Right lobe of liver (tissue), 6 donors: Measurements from ENCODE around the gene SCN9A. TPM values are rescaled to one million over a fixed set of nuclear protein-coding genes. Genes with fewer than 3 reads are reported as not detected.

Experiments
- ATAC-seq, 4 donors: fragments of 200-7000 bp; cut with Tn5 transposase; one replicate each; pipeline ENCODE4 v1.9.1; 2020; ENCODE audit warnings: mild to moderate bottlenecking in 4 of 4, moderate library complexity in 4 of 4
- DNase-seq, 3 donors: peaks; one replicate each; pipeline ENCODE4 v3.0.0-alpha.2; 2020
- H3K27ac ChIP-seq, 3 donors: fragments of 200-600 bp; one replicate each; pipeline ENCODE4 v1.8.0; 2022
- H3K27me3 ChIP-seq, 2 donors: fragments of 200-600 bp; one replicate each; pipeline ENCODE4 v1.8.0; 2022
- H3K36me3 ChIP-seq, 4 donors: fragments of 200-600 bp; sonication (generic) in 1 of 4; one replicate each; pipeline versions ENCODE4 v1.5.1 to v1.8.0; 2017 to 2022; ENCODE audit warnings: control low read depth in 1 of 4
- H3K4me1 ChIP-seq, 4 donors: fragments of 200-600 bp; sonication (generic) in 1 of 4; one replicate each; pipeline versions ENCODE4 v1.5.1 to v1.8.0; 2017 to 2022; ENCODE audit warnings: control low read depth in 1 of 4
- H3K4me3 ChIP-seq, 3 donors: fragments of 200-600 bp; one replicate each; pipeline ENCODE4 v1.8.0; 2022
- H3K9me3 ChIP-seq, 4 donors: fragments of 200-600 bp; sonication (generic) in 1 of 4; one replicate each; pipeline versions ENCODE4 v1.5.1 to v1.8.0; 2017 to 2022; ENCODE audit warnings: control low read depth in 1 of 4
- POLR2A ChIP-seq: fragments of 450-650 bp; IDR thresholded peaks from one replicate; pipeline ENCODE4 v1.6.1; 2017; ENCODE audit warnings: antibody characterized with exemption, mild to moderate bottlenecking
- WGBS: methylation state at CpG from one replicate; pipeline ENCODE4 v1.1.6; 2018; ENCODE audit warnings: low coverage, low lambda C conversion rate; ENCODE audit not compliant: insufficient coverage; ENCODE audit errors: missing lambda C conversion rate; 5-methylcytosine and 5-hydroxymethylcytosine counted together
- intact Hi-C, 2 donors: fragments of 100-400 bp; cut with DNase I; formaldehyde crosslinking; loops; one replicate each; pipeline versions ENCODE4 v1.11.2 to v1.14.1; 2022
- total RNA-seq, 6 experiments: library from RNA; depleted of rRNA in 2 of 6; stranded (reverse); fragments of >200 nt in 2 of 6; fragmentation: NEBNext Ultra II Directional in 3 of 6; extraction: Animal tissue kit (Norgen Biotek cat#: 25700) in 3 of 6; gene quantifications; one replicate each; pipeline versions ENCODE4 v1.1.0 to v1.2.4, GENCODE V29; 2016 to 2023
- TF ChIP-seq, protein P1 (sequence below), 4 donors: fragments of 200-600 bp in 3 of 4; fragments of 450-650 bp in 1 of 4; IDR thresholded peaks; one replicate each; pipeline versions ENCODE4 v1.5.1 to v1.8.0; 2016 to 2022; ENCODE audit warnings: antibody characterized with exemption in 4 of 4, mild to moderate bottlenecking in 2 of 4
- donor health status: DM: no; HTN: yes; CAD: no.
- donor health status: DM: no; HTN: no; CAD: no.
- donor health status: DM: no; HTN: no; CAD: no.
- donor health status: DM: no; HTN: yes; CAD: no.
- donor health status: DM: no; HTN: yes; CAD: no.

Gene SCN9A
- total RNA-seq, 6 experiments from 2014 or later, result 2.1 to 10.2 (median 5.1) TPM

DNA sequence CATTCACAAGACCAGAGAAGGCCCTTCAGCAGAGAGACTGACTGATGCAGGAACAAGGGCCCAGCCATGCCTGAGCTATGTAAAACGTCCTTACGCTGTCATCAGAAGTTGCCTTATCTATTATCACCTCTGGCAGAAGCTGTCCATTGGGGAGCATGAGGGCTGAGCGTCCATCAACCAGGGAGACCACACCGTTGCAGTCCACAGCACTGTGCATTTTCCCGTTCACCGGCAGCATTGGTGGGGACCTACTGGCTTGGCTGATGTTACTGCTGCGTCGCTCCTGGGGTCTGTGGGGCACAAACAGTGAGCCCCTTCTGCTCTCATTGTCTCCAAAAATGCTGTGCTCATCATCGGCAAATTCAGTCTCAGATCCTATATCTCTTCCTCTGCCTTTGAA lies 91.4 kb downstream of the SCN9A start:
- no peak overlapping the region for H3K27ac ChIP-seq
- H3K4me1 ChIP-seq, result no peaks in the 10 kb centered on the region
- DNase-seq (no peak), ATAC-seq (no peak)
- no peaks in the 10 kb centered on the region for H3K27me3 ChIP-seq
- intact Hi-C loops, result no loop called here
- no peak overlapping the region for H3K4me3 ChIP-seq
- TF ChIP-seq POLR2A, result no peak
- 92% methylated on average over 2 of the region's 9 CpGs for WGBS
- peaks cover 0 to 3% (median 0%) of the 10 kb centered on the region in 4 donors for H3K36me3 ChIP-seq
- no peaks in the 10 kb centered on the region for H3K9me3 ChIP-seq

DNA sequence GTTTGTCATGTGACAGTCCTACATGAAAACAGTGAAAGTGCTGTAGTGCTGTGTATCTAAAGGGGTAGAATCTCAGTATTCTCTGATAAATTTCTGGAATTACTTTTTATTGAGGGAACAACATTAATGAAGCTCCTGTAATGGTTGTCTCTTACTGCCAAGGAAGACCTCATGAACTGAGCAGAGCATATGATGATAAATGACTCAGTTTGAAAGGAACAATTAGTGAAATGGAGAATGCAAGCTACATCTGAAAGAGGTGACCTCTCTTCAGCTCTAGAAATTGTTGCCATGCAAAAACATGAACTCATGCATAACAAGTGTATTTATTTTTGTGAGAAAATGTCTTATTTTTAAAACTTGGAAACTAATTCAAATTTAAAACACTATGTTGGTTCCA lies 93.6 kb downstream of the SCN9A start:
- no peak for ATAC-seq

GRCh38 chr2:166278856-166279255 lies 96.9 kb downstream of the SCN9A start:
- WGBS, result 84% methylated on average over 3 of the region's 4 CpGs
- no peak overlapping the region for H3K27ac ChIP-seq
- no peaks in the 10 kb centered on the region for H3K9me3 ChIP-seq
- H3K36me3 ChIP-seq, result peaks cover 0 to 3% (median 0%) of the 10 kb centered on the region in 4 donors
- no peaks in the 10 kb centered on the region for H3K4me1 ChIP-seq
- ATAC-seq, result no peak
- DNase-seq, result no peak
- no peaks in the 10 kb centered on the region for H3K27me3 ChIP-seq
- TF ChIP-seq POLR2A, result no peak
- TF ChIP-seq, protein P1, sequence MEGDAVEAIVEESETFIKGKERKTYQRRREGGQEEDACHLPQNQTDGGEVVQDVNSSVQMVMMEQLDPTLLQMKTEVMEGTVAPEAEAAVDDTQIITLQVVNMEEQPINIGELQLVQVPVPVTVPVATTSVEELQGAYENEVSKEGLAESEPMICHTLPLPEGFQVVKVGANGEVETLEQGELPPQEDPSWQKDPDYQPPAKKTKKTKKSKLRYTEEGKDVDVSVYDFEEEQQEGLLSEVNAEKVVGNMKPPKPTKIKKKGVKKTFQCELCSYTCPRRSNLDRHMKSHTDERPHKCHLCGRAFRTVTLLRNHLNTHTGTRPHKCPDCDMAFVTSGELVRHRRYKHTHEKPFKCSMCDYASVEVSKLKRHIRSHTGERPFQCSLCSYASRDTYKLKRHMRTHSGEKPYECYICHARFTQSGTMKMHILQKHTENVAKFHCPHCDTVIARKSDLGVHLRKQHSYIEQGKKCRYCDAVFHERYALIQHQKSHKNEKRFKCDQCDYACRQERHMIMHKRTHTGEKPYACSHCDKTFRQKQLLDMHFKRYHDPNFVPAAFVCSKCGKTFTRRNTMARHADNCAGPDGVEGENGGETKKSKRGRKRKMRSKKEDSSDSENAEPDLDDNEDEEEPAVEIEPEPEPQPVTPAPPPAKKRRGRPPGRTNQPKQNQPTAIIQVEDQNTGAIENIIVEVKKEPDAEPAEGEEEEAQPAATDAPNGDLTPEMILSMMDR (IDR thresholded peaks at IDR 0.05), result no peak
- H3K4me3 ChIP-seq, result no peak overlapping the region
- intact Hi-C loops, result no loop called here

More for the DNA sequence above, 93.6 kb downstream of the SCN9A start:
- Histone ChIP-seq H3K4me1 (no peaks in the 10 kb centered on the region), H3K27ac (no peak overlapping the region), H3K4me3 (no peak overlapping the region), H3K36me3 (peaks cover 0 to 3% (median 0%) of the 10 kb centered on the region in 4 donors), H3K9me3 (no peaks in the 10 kb centered on the region), H3K27me3 (no peaks in the 10 kb centered on the region)
- intact Hi-C loops, result no loop called here
- no peak for DNase-seq
- TF ChIP-seq POLR2A, result no peak
- TF ChIP-seq, protein P1 (IDR thresholded peaks at IDR 0.05), result no peak

GRCh38 chr2:166270376-166270775 lies 105.4 kb downstream of the SCN9A start:
- no peak for TF ChIP-seq POLR2A
- TF ChIP-seq, protein P1 (IDR thresholded peaks at IDR 0.05), result no peak
- Histone ChIP-seq H3K27ac (no peak overlapping the region), H3K9me3 (no peaks in the 10 kb centered on the region), H3K4me3 (no peak overlapping the region), H3K36me3 (no peaks in the 10 kb centered on the region), H3K27me3 (no peaks in the 10 kb centered on the region), H3K4me1 (no peaks in the 10 kb centered on the region)
- WGBS, result 89% methylated on average over 6 of the region's 6 CpGs
- intact Hi-C loops, result no loop called here
- DNase-seq, result no peak
- ATAC-seq, result no peak

- DNase-seq (no peak), ATAC-seq (no peak)
- no peak overlapping the region for H3K4me3 ChIP-seq
- H3K27me3 ChIP-seq, result no peaks in the 10 kb centered on the region
- H3K27ac ChIP-seq, result no peak overlapping the region
- no peaks in the 10 kb centered on the region for H3K36me3 ChIP-seq
- no peak for TF ChIP-seq POLR2A
- TF ChIP-seq, protein P1 (IDR thresholded peaks at IDR 0.05), result no peak
- intact Hi-C loops, result no loop called here
- no peaks in the 10 kb centered on the region for H3K4me1 ChIP-seq
- H3K9me3 ChIP-seq, result no peaks in the 10 kb centered on the region
These were observed 106.4 kb downstream of the SCN9A start for GRCh38 chr2:166269322-166269721.
